Activated T-cell treated with anti-CD3 and anti-CD28 coated beads, Interleukin-2, amount 50 U/mL, for 24 hours (primary cell): Measurements from ENCODE around the gene RASSF3.
"Not testable (repeated sequence)": the region's sequence is repeated elsewhere in the genome, so short reads cannot be mapped to it uniquely, and the experiment has no call there.

Experiments
- DNase-seq: peaks from one replicate; pipeline ENCODE4 v3.0.0-alpha.2; 2020
- H3K27ac Mint-ChIP-seq: 2 replicates; pipeline ENCODE4 v1.8.0; 2020; ENCODE audit warnings: mild to moderate bottlenecking, mixed read lengths
- H3K27me3 Mint-ChIP-seq: 2 replicates; pipeline ENCODE4 v1.8.0; 2020; ENCODE audit warnings: mixed read lengths
- H3K36me3 Mint-ChIP-seq: 2 replicates; pipeline ENCODE4 v1.8.0; 2020; ENCODE audit warnings: low read depth, mixed read lengths
- H3K4me1 Mint-ChIP-seq: 2 replicates; pipeline ENCODE4 v1.8.0; 2020; ENCODE audit warnings: low read depth, mixed read lengths
- H3K4me3 Mint-ChIP-seq: 2 replicates; pipeline ENCODE4 v1.8.0; 2020; ENCODE audit warnings: mild to moderate bottlenecking, moderate library complexity, mixed read lengths
- H3K9me3 Mint-ChIP-seq: 2 replicates; pipeline ENCODE4 v1.8.0; 2020; ENCODE audit warnings: mixed read lengths

RASSF3 gene

DNA sequence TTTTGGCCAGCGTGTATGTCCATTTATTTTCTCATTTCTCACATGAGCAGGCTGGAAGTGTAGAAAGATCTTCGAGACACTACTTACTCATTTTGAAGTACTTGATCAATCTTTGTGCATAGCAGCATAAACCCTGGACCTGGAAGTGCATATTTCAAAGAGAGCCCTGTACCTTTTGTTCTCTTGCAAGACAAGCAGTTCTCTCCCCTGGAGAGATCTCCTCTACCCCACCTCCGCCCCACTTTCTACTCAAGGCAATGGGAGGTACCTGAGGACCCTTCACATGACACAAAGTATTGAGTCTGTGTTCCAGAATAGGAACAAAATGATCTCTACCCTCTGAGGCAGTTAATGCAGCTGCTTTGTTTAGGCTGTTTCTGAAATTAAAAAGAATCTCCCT lies 27.4 kb upstream of the RASSF3 start:
- no peaks in the 10 kb centered on the region for H3K9me3 Mint-ChIP-seq
- no peaks in the 10 kb centered on the region for H3K27me3 Mint-ChIP-seq
- H3K4me1 Mint-ChIP-seq: peaks cover 26% of the 10 kb centered on the region
- peak overlapping the region; percentile 31 for H3K27ac Mint-ChIP-seq
- DNase-seq: no peak
- H3K4me3 Mint-ChIP-seq: no peak overlapping the region
- H3K36me3 Mint-ChIP-seq: no peaks in the 10 kb centered on the region

DNA sequence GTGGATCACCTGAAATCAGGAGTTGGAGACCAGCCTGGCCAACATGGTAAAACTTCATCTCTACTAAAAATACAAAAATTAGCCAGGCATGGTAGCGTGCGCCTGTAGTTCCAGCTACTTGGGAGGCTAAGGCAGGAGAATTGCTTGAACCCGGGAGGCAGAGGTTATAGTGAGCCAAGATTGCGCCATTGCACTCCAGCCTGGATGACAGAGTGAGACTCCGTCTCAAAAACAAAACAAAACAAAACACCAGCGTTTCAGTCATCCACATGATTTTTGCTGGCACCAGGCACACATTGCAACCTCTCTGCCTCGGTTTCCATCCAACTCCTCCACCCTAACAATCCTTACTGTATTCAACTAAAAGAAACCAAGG lies 26.9 kb upstream of the RASSF3 start:
- H3K27me3 Mint-ChIP-seq, H3K36me3 Mint-ChIP-seq, DNase-seq, H3K9me3 Mint-ChIP-seq: not testable (repeated sequence)
- Mint-ChIP-seq H3K27ac (peak overlapping the region; percentile 31), H3K4me3 (peak overlapping the region; percentile 38), H3K4me1 (peaks cover 26% of the 10 kb centered on the region)

DNA sequence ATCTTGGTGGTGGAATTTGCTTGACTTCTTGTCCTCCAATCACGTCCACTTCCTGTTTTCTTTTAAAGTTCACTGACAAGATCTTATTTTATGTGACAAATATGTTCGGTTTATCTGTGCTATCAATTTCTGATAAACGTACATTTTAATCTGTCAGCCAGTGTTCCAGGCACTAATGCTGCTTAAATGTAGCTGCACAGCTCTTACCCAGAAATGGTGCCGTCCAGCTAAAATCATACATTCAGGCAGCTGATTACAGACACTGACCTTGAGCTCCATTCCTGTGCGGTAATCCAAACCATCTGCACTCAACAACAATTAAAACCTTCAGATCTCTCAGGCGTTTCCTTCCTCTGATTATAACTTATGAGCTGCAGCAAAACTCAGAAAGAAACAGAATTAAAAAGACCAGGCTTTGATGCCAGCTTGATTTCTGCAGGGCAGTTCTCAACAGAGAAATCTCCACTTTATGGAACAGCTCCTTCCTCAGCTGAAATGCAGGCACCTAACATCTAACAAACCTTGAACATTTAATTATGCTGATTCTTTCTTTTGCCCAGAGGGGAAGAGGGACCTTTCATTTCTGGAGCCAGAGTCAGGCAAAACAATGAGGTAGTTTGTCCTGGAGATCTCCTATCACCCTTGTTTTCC lies 26.4 kb upstream of the RASSF3 start:
- Mint-ChIP-seq H3K4me1 (peaks cover 26% of the 10 kb centered on the region), H3K27ac (peak overlapping the region; percentile 31), H3K27me3 (no peaks in the 10 kb centered on the region), H3K4me3 (peak overlapping the region; percentile 38), H3K36me3 (no peaks in the 10 kb centered on the region), H3K9me3 (no peaks in the 10 kb centered on the region)
- DNase-seq: no peak

DNA sequence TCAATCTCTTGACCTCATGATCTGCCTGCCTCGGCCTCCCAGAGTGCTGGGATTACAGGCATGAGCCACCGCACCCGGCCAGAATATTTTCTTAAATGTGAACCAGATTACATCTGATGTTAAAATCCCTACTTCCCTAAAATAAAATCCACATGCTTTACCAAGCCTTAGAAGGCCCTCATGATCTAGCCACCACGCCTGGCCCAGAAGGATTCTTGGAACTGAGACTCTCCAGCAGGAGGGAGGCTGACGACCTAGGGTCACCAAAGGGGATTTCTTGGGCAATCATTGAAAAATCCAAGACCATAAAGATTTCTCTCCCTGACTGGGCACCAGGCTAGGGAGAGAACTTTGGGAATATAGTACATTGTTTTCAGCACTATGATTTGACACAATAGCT lies 25.2 kb upstream of the RASSF3 start:
- no peaks in the 10 kb centered on the region for H3K9me3 Mint-ChIP-seq
- no peak overlapping the region for H3K4me3 Mint-ChIP-seq
- no peaks in the 10 kb centered on the region for H3K36me3 Mint-ChIP-seq
- H3K4me1 Mint-ChIP-seq: peaks cover 26% of the 10 kb centered on the region
- DNase-seq: no peak
- no peak overlapping the region for H3K27ac Mint-ChIP-seq
- H3K27me3 Mint-ChIP-seq: no peaks in the 10 kb centered on the region

DNA sequence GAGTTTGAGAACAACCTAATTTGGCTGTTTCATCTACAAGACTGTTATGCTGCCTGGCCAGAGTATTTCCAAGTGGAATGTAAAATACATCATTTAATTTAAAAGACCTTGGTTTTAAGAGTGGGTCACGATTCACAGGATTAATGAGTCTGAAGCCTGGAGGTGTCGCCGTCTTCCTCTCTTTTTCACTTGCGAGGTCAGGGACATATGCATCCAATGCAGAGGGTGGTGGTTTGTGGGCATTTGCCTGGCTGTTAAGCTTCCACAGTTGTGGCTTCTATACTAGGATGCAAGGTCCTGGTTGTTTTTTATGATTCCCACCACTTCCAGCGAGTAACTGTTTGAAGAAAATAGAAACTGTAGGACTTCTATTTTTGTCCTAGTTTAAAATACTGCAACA lies 22.8 kb upstream of the RASSF3 start:
- H3K4me1 Mint-ChIP-seq: peaks cover 24% of the 10 kb centered on the region

DNA sequence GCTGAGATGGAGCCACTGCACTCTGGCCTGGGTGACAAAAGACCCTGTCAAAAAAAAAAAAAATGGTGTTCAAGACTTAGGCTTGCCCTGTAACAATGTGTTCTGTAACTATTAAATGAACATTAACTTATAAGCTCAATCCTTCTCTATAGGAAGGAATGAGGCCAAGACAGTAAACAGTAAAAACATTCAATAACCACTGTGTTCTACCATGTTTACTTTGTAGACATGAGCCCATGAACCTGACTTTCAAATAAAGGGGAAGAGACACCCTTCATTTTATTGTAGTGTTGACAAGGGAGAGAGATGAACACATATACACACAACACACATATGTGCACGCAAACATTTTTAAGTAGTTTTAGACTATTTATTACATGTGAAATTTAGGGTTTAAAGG lies 20.1 kb upstream of the RASSF3 start:
- no peak for DNase-seq
- H3K4me1 Mint-ChIP-seq: peaks cover 4% of the 10 kb centered on the region
- H3K9me3 Mint-ChIP-seq: no peaks in the 10 kb centered on the region
- H3K27me3 Mint-ChIP-seq: no peaks in the 10 kb centered on the region
- H3K27ac Mint-ChIP-seq: no peak overlapping the region
- no peak overlapping the region for H3K4me3 Mint-ChIP-seq
- no peaks in the 10 kb centered on the region for H3K36me3 Mint-ChIP-seq

More for the DNA sequence above, 22.8 kb upstream of the RASSF3 start:
- no peak overlapping the region for H3K4me3 Mint-ChIP-seq
- DNase-seq: no peak
- no peaks in the 10 kb centered on the region for H3K27me3 Mint-ChIP-seq
- H3K27ac Mint-ChIP-seq: no peak overlapping the region
- H3K36me3 Mint-ChIP-seq: no peaks in the 10 kb centered on the region
- no peaks in the 10 kb centered on the region for H3K9me3 Mint-ChIP-seq

DNA sequence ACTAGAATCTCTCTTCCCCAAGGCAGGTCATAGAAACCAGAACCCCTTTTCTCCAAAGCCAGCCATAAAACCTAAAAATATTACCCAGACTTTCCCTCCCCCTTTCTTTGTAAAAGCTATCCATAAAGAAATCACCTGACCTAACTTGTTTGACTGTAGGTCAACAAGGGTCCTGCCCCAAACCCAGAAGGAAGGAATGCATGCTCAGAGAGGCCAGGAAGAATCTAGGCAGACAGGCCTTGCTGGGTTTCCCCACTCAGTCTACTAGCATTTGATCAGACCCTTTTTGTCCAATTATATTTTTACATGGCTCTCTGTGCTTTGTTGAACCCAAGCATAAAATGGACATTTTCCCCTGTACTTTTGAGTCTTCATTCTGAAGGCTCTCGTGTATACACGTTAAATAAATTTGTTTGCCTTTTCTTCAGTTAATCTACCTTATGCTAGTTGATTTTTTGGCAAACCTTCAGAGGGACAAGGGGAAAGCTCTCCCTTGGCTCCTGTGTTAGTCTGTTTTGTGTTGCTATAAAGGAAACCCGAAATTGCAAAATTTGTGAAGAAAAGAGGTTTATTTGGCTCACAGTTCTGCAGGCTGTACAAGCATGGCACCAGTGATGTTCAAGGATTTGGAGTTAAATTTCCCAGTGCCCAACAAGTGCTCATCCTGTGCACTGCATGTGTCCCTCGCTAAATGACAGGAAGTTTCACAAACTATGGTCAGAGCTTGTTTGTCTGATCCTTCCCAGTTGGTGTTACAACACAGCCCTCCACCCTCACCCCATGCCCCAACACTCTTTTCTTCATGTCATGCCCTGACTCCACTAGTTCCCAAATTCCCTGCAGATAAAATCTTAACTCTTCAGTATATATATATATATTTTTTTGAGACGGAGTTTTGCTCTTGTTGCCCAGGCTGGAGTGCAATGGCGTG lies 14.2 kb upstream of the RASSF3 start:
- H3K27me3 Mint-ChIP-seq: no peaks in the 10 kb centered on the region
- no peak for DNase-seq
- H3K9me3 Mint-ChIP-seq: no peaks in the 10 kb centered on the region
- no peak overlapping the region for H3K27ac Mint-ChIP-seq
- no peak overlapping the region for H3K4me3 Mint-ChIP-seq
- H3K36me3 Mint-ChIP-seq: no peaks in the 10 kb centered on the region
- peaks cover 38% of the 10 kb centered on the region for H3K4me1 Mint-ChIP-seq

DNA sequence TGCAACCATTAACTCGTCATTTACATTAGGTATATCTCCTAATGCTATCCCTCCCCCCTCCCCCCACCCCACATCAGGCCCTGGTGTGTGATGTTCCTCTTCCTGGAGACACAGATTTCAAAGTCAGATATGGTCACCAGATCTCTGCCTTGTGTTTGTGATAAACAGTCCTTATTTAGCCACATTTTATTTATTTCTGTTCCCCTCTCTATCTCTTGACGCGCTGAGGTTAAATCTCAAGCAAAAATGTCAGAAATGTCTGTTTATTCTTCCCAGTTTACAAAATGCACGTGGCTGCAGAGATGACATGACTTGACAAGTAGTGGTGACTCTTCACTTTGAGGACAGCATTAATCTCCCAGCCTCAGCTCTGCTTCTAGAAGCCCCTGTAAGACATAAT lies 11.5 kb upstream of the RASSF3 start:
- no peak for DNase-seq
- Mint-ChIP-seq H3K9me3 (no peaks in the 10 kb centered on the region), H3K27ac (no peak overlapping the region), H3K27me3 (no peaks in the 10 kb centered on the region), H3K4me1 (peaks cover 38% of the 10 kb centered on the region), H3K4me3 (no peak overlapping the region), H3K36me3 (no peaks in the 10 kb centered on the region)

DNA sequence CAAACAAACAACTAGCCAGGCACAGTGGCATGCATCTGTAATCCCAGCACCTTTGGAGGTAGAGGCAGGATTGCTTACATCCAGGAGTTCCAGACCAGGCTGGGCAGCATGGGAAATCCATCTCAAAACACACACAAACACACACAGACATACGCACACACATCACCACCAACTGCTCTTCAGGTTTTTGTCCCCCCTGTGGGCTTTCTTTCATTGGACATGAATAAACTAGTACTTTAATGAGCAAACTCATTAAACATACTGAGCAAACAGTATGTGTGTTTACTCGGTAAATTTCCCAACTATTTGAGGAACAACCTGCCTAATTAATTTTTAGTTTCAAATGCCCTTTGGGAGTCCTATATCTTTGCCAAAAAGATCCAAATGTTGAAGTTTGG lies 10.1 kb upstream of the RASSF3 start:
- Mint-ChIP-seq H3K27ac (no peak overlapping the region), H3K27me3 (no peaks in the 10 kb centered on the region), H3K36me3 (no peaks in the 10 kb centered on the region), H3K9me3 (no peaks in the 10 kb centered on the region), H3K4me3 (peak overlapping the region; percentile 49), H3K4me1 (peaks cover 34% of the 10 kb centered on the region)
- DNase-seq: no peak

DNA sequence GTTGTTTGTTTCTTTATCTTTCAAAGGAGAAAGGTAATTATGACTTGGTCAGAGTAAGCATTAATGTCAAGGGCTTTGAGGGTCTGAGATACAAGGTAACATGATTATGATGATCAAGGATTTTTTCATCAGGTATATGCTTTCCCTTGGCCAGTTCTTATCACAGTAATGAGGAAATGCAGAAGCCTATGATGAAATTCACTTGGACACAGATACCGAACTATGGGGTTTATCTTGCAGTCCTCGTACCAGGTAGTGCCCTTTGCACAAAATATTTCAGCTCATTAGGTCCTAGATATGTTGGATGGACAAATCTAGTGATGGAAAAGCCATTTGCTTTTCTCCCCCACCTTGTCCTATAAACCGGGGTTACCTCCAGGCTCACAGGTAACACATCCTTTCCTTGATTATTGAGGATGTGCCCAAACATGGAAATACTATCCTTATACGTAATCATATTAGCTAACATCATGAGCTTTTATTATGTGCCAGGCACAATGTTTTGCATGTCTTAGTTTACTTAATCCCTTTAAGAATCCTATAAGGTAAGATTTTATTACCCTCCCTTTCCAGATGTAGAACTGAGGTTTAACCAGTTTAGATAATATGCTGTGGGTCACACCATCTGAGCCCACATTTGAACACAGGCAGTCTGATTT lies 7.0 kb upstream of the RASSF3 start:
- Mint-ChIP-seq H3K9me3 (no peaks in the 10 kb centered on the region), H3K27ac (no peak overlapping the region), H3K4me3 (no peak overlapping the region), H3K36me3 (no peaks in the 10 kb centered on the region), H3K4me1 (peaks cover 26% of the 10 kb centered on the region), H3K27me3 (no peaks in the 10 kb centered on the region)
- DNase-seq: no peak

DNA sequence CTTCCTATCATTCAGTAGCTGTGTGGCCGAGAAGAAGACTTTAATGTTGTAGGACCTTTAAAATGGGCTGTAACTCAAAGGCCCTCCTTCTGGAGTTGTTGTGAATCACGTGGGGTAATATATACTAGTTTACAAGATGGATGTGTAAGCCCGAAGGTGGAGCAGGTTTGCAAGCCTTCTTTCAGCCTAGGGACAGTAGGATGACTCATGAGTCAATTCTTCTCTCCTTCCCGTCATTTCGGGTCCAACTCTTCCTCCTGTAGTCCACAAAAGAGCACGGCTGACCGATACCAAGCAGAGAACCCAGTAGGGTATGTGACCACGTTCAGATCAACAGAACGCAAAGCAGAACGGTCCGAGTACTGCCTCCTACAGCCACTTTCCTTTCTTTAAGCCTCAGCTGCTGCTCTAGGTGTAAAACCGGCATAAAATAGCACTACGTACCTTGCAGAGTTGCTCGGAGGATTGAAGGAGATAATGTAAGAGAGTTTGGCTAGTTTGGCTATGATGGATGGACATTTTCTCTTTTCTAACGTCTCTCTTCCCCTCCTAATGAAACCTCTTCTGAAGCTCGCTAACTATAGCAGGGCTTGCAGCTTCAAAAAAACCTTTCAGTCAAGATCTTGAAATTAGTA lies 1.3 kb upstream of the RASSF3 start:
- Mint-ChIP-seq H3K9me3 (no peaks in the 10 kb centered on the region), H3K27me3 (no peaks in the 10 kb centered on the region), H3K36me3 (peaks cover 34% of the 10 kb centered on the region), H3K27ac (peak overlapping the region; percentile 89), H3K4me3 (peak overlapping the region; percentile 82), H3K4me1 (peaks cover 39% of the 10 kb centered on the region)
- peak; percentile 68 for DNase-seq

DNA sequence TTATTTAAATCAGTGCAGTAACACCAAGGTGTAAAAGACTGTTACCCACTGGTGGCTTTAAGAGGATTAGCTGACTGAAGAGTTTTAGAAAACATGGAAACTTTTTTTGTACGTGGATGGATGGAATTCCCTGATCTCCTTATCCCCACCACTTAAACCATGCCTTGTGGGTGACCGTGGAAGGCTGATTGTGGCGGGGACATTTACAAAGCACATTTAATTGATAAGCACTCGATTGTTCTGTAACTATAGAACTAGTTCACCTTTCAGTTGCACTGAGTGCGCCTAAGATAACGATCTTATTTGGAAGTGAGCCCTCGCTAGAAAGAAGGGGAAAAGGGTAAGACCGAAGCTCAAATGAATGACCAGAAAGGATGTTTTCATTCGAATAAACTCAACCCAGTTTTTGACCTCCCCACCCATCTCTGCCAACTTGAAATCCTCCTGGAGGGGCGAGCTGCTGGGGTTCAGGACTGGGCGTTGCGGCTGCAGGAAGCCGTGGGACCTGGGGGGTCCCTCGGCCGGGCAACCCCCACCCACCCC lies 688 bp upstream of the RASSF3 start:
- H3K36me3 Mint-ChIP-seq: peaks cover 39% of the 10 kb centered on the region
- no peaks in the 10 kb centered on the region for H3K9me3 Mint-ChIP-seq
- H3K27ac Mint-ChIP-seq: peak overlapping the region; percentile 89
- H3K4me3 Mint-ChIP-seq: peak overlapping the region; percentile 82
- peaks cover 42% of the 10 kb centered on the region for H3K4me1 Mint-ChIP-seq
- no peaks in the 10 kb centered on the region for H3K27me3 Mint-ChIP-seq
- DNase-seq: peak; percentile 41

DNA sequence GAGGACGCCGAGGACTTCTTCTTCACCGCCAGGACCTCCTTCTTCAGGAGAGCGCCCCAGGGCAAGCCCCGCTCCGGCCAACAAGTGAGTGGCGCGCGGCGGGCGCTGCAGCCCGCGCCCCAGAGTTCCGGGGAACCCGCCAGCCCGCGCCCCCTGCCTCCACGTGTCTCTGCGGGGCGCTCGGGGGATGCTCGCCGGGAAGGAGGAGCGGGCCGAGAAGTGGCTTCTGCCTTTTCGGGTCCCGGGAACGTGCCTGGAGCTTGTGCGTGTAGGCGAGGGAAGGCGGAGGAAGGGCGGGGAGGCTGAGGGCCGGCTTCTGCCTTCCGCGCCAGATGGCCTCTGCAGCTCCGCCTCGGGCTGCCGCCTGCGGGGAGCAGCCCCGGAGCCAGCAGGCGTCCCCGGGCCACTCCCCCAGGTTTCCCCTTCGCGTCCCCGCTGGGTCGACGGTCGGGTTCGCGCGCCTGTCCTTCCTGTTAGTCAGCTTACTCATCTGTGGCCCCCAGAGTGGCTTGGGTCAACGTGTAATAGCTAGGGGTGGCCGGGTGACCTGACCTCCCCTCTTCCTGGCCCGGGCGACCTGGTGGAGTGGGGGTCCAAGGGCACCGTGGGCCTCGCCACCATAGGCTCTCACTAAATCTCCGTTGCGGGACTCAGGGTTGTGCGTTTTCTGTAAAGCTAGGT lies 505 bp downstream of the RASSF3 start:
- no peaks in the 10 kb centered on the region for H3K27me3 Mint-ChIP-seq
- H3K9me3 Mint-ChIP-seq: no peaks in the 10 kb centered on the region
- peaks cover 52% of the 10 kb centered on the region for H3K4me1 Mint-ChIP-seq
- H3K4me3 Mint-ChIP-seq: peak overlapping the region; percentile 96
- H3K36me3 Mint-ChIP-seq: peaks cover 50% of the 10 kb centered on the region
- H3K27ac Mint-ChIP-seq: peak overlapping the region; percentile 96
- peak; percentile 79 for DNase-seq
